Loucy (cell line): ENCODE measurements around the gene MAJIN.

Experiments used
- H2AFZ ChIP-seq: fragments of 200-600 bp; sonication (generic); 2 replicates; pipeline ENCODE4 v1.6.0; 2016; ENCODE audit warnings: antibody characterized with exemption, mild to moderate bottlenecking, low read length, moderate library complexity
- H3F3A ChIP-seq: fragments of 200-600 bp; 2 replicates; pipeline ENCODE4 v1.6.0; 2016; ENCODE audit warnings: antibody characterized with exemption, low read depth, mild to moderate bottlenecking
- H3K27me3 ChIP-seq: fragments of 200-600 bp; sonication (generic); 2 replicates; pipeline ENCODE4 v1.6.1; 2014; ENCODE audit warnings: low read length, mild to moderate bottlenecking; ENCODE audit not compliant: insufficient read depth, poor library complexity, severe bottlenecking
- H3K36me3 ChIP-seq: fragments of 200-600 bp; sonication (generic); 2 replicates; pipeline ENCODE4 v1.6.1; 2016; ENCODE audit warnings: low read length; ENCODE audit not compliant: insufficient read depth
- H3K4me1 ChIP-seq: fragments of 200-600 bp; sonication (generic); 2 replicates; pipeline ENCODE4 v1.5.1; 2014; ENCODE audit warnings: low read length, mild to moderate bottlenecking; ENCODE audit not compliant: insufficient read depth, poor library complexity, severe bottlenecking
- H3K4me2 ChIP-seq: fragments of 200-600 bp; sonication (generic); 2 replicates; pipeline ENCODE4 v1.6.0; 2014; ENCODE audit warnings: antibody characterized with exemption, low read length, low read depth, mild to moderate bottlenecking; ENCODE audit not compliant: poor library complexity, severe bottlenecking
- H3K4me3 ChIP-seq: fragments of 200-600 bp; sonication (generic); 2 replicates; pipeline ENCODE4 v1.5.1; 2014; ENCODE audit warnings: low read length, mild to moderate bottlenecking, mixed read lengths; ENCODE audit not compliant: poor library complexity, severe bottlenecking
- H3K79me2 ChIP-seq: fragments of 200-600 bp; sonication (generic); 2 replicates; pipeline ENCODE4 v1.6.1; 2014; ENCODE audit warnings: low read length; ENCODE audit not compliant: insufficient read depth
- H3K9ac ChIP-seq: fragments of 200-600 bp; sonication (generic); 2 replicates; pipeline ENCODE4 v1.6.0; 2014; ENCODE audit warnings: mild to moderate bottlenecking, low read depth, low read length, moderate library complexity; ENCODE audit not compliant: poor library complexity, severe bottlenecking
- H3K9me2 ChIP-seq: fragments of 200-600 bp; sonication (generic); replicated peaks from 2 replicates; pipeline ENCODE4 v1.6.1; 2016; ENCODE audit warnings: low read depth, low read length, mixed read lengths
- H3K9me3 ChIP-seq: fragments of 200-600 bp; sonication (generic); 2 replicates; pipeline ENCODE4 v1.6.1; 2014; ENCODE audit warnings: mild to moderate bottlenecking, antibody characterized with exemption, low read length, low read depth; ENCODE audit not compliant: insufficient read depth
- H4K20me1 ChIP-seq: fragments of 200-600 bp; sonication (generic); 2 replicates; pipeline ENCODE4 v1.6.0; 2014; ENCODE audit warnings: antibody characterized with exemption, low read length, mild to moderate bottlenecking; ENCODE audit not compliant: insufficient read depth, poor library complexity, severe bottlenecking
- CTCF ChIP-seq: fragments of 200-600 bp; sonication (generic); conservative IDR thresholded peaks from 2 replicates; pipeline ENCODE4 v1.5.1; 2014; ENCODE audit warnings: mild to moderate bottlenecking, antibody characterized with exemption, low read length
- EZH2phosphoT487 ChIP-seq: fragments of 200-600 bp; IDR thresholded peaks from 2 replicates; pipeline ENCODE4 v1.6.1; 2018; ENCODE audit warnings: antibody characterized with exemption, mild to moderate bottlenecking, moderate library complexity, borderline replicate concordance

MAJIN gene

GRCh38 chr11:64896448-64897022 lies 75.4 kb downstream of the MAJIN start:
- H3K9me3 ChIP-seq, result no peaks in the 10 kb centered on the region
- no peak overlapping the region for H3K4me3 ChIP-seq
- H3K36me3 ChIP-seq, result no peaks in the 10 kb centered on the region; the same call in 1 of the 2 replicates
- no peak overlapping the region for H3K9ac ChIP-seq
- no peaks in the 10 kb centered on the region for H3K9me2 ChIP-seq
- H3K27me3 ChIP-seq, result no peaks in the 10 kb centered on the region
- H4K20me1 ChIP-seq, result no peaks in the 10 kb centered on the region
- no peak overlapping the region for H2AFZ ChIP-seq
- no peaks in the 10 kb centered on the region for H3K4me1 ChIP-seq
- TF ChIP-seq EZH2phosphoT487 (no peak), CTCF (no peak)
- no peaks in the 10 kb centered on the region for H3K79me2 ChIP-seq
- H3K4me2 ChIP-seq, result no peak overlapping the region
- no peaks in the 10 kb centered on the region for H3F3A ChIP-seq

- H3K9ac ChIP-seq, result no peak overlapping the region
- H3K36me3 ChIP-seq, result no peaks in the 10 kb centered on the region; the same call in 1 of the 2 replicates
- no peaks in the 10 kb centered on the region for H3K4me1 ChIP-seq
- H3K9me2 ChIP-seq, result no peaks in the 10 kb centered on the region
- H3K4me2 ChIP-seq, result no peak overlapping the region
- H4K20me1 ChIP-seq, result no peaks in the 10 kb centered on the region
- no peaks in the 10 kb centered on the region for H3K79me2 ChIP-seq
- no peaks in the 10 kb centered on the region for H3K9me3 ChIP-seq
- no peaks in the 10 kb centered on the region for H3K27me3 ChIP-seq
- H2AFZ ChIP-seq, result no peak overlapping the region
- H3F3A ChIP-seq, result no peaks in the 10 kb centered on the region
- no peak overlapping the region for H3K4me3 ChIP-seq
- TF ChIP-seq EZH2phosphoT487 (no peak), CTCF (no peak)
Observed at GRCh38 chr11:64894812-64895452, 77.0 kb downstream of the MAJIN start.

GRCh38 chr11:64894070-64894811 lies 77.7 kb downstream of the MAJIN start:
- TF ChIP-seq CTCF, result peak; percentile 91
- TF ChIP-seq EZH2phosphoT487, result no peak
- H3F3A ChIP-seq, result no peaks in the 10 kb centered on the region
- no peaks in the 10 kb centered on the region for H3K27me3 ChIP-seq
- H3K4me1 ChIP-seq, result no peaks in the 10 kb centered on the region
- H4K20me1 ChIP-seq, result no peaks in the 10 kb centered on the region
- H3K79me2 ChIP-seq, result no peaks in the 10 kb centered on the region
- H3K36me3 ChIP-seq, result no peaks in the 10 kb centered on the region; the same call in 1 of the 2 replicates
- H3K4me3 ChIP-seq, result no peak overlapping the region
- H3K9ac ChIP-seq, result peak overlapping the region; percentile 3
- H2AFZ ChIP-seq, result no peak overlapping the region
- no peaks in the 10 kb centered on the region for H3K9me3 ChIP-seq
- H3K9me2 ChIP-seq, result no peaks in the 10 kb centered on the region
- no peak overlapping the region for H3K4me2 ChIP-seq
